Suprapubic skin (tissue), 3 donors: Measurements from ENCODE around the gene EXTL2.

ENCODE experiments used
- EP300 ChIP-seq: sonication (generic); formaldehyde crosslinking; IDR thresholded peaks from one replicate; pipeline ENCODE4 v1.6.1; 2017; ENCODE audit warnings: antibody characterized with exemption
- POLR2A ChIP-seq, 2 donors: fragments of 450-650 bp; IDR thresholded peaks; one replicate each; pipeline ENCODE4 v1.6.1; 2017; ENCODE audit warnings: antibody characterized with exemption in 2 of 2, mild to moderate bottlenecking in 2 of 2, moderate library complexity in 2 of 2
- TF ChIP-seq, protein P1 (sequence below), 2 donors: fragments of 200-600 bp in 1 of 2; fragments of 450-650 bp in 1 of 2; sonication (generic) in 1 of 2; IDR thresholded peaks; one replicate each; pipeline ENCODE4 v1.5.1; 2016 to 2019; ENCODE audit warnings: antibody characterized with exemption in 2 of 2, mild to moderate bottlenecking in 1 of 2, moderate library complexity in 1 of 2

DNA sequence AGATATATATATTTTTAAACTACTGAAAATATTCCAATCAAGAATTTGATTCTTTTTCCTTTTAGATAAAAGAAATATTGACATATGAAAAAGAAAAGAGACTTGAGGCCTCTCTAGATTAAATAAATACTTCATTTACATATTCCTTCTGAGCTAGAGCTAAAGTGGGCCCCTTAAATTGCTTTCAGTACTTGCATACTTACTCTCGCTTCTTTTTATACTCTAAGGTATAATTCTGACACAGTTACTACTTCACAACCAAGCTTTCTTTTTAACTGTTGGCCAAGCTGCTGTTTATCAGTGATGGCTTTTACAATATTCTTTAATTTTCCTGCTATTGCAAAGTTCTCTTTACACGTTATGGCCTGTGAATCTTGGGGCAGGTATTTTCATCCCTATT lies 24.6 kb downstream of the EXTL2 start:
- TF ChIP-seq POLR2A (IDR thresholded peaks at IDR 0.05) (no peak), EP300 (no peak)
- TF ChIP-seq, protein P1, sequence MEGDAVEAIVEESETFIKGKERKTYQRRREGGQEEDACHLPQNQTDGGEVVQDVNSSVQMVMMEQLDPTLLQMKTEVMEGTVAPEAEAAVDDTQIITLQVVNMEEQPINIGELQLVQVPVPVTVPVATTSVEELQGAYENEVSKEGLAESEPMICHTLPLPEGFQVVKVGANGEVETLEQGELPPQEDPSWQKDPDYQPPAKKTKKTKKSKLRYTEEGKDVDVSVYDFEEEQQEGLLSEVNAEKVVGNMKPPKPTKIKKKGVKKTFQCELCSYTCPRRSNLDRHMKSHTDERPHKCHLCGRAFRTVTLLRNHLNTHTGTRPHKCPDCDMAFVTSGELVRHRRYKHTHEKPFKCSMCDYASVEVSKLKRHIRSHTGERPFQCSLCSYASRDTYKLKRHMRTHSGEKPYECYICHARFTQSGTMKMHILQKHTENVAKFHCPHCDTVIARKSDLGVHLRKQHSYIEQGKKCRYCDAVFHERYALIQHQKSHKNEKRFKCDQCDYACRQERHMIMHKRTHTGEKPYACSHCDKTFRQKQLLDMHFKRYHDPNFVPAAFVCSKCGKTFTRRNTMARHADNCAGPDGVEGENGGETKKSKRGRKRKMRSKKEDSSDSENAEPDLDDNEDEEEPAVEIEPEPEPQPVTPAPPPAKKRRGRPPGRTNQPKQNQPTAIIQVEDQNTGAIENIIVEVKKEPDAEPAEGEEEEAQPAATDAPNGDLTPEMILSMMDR (IDR thresholded peaks at IDR 0.05) = no peak
